ENCODE results near the gene XYLT1. TPM values are rescaled to one million over a fixed set of nuclear protein-coding genes. Genes with fewer than 3 reads are reported as not detected.

The XYLT1 gene
- total RNA-seq, 2 donors from 2014 or later = 5.1 to 19.3 TPM

GRCh38 chr16:17470182-17470907 is 415 bp downstream of the XYLT1 start:
- Histone ChIP-seq H3K36me3 (no peaks in the 10 kb centered on the region), H3K4me1 (replicated peaks) (no peaks in the 10 kb centered on the region), H3K27me3 (replicated peaks; ENCODE audit: insufficient read depth) (no peaks in the 10 kb centered on the region), H3K27ac (peak overlapping the region; percentile 77 to 82), H3K4me3 (peak overlapping the region; percentile 50 to 62), H3K9me3 (no peaks in the 10 kb centered on the region)
- WGBS = 0% methylated on average over 10 of the region's 95 CpGs
- TF ChIP-seq POLR2AphosphoS5 (IDR thresholded peaks at IDR 0.05) = no peak
- no peak for TF ChIP-seq CTCF (IDR thresholded peaks at IDR 0.05)
- TF ChIP-seq POLR2A (IDR thresholded peaks at IDR 0.05) = no peak
- DNase-seq (ENCODE audit: low spot score) = no peak
- intact Hi-C loops (cut with DNase I) = no loop called here

GRCh38 chr16:17469741-17470181 is 999 bp downstream of the XYLT1 start:
- Histone ChIP-seq H3K27ac (peak overlapping the region; percentile 77 to 82), H3K9me3 (no peaks in the 10 kb centered on the region), H3K4me1 (replicated peaks) (no peaks in the 10 kb centered on the region), H3K36me3 (no peaks in the 10 kb centered on the region), H3K4me3 (peak overlapping the region; percentile 50 to 62), H3K27me3 (replicated peaks; ENCODE audit: insufficient read depth) (no peaks in the 10 kb centered on the region)
- TF ChIP-seq POLR2A (IDR thresholded peaks at IDR 0.05) = no peak
- no peak for TF ChIP-seq POLR2AphosphoS5 (IDR thresholded peaks at IDR 0.05)
- no peak for TF ChIP-seq CTCF (IDR thresholded peaks at IDR 0.05)
- DNase-seq (ENCODE audit: low spot score) = no peak
- intact Hi-C loops (cut with DNase I) = loop anchor here (5.0 to 10.0 kb wide), 6 partner anchors 57 to 605 kb away; no protein-coding TSS in a partner anchor
- 2% methylated on average over 16 of the region's 16 CpGs for WGBS

- peak overlapping the region in 1 of 2 donors; percentile 82 for H3K27ac ChIP-seq
- TF ChIP-seq POLR2A (IDR thresholded peaks at IDR 0.05) = no peak
- no peak for TF ChIP-seq POLR2AphosphoS5 (IDR thresholded peaks at IDR 0.05)
- TF ChIP-seq CTCF (IDR thresholded peaks at IDR 0.05) = no peak
- no peak for DNase-seq (ENCODE audit: low spot score)
- peak overlapping the region; percentile 50 to 62 for H3K4me3 ChIP-seq
- H3K9me3 ChIP-seq = no peaks in the 10 kb centered on the region
- H3K36me3 ChIP-seq = no peaks in the 10 kb centered on the region
- no peaks in the 10 kb centered on the region for H3K4me1 ChIP-seq (replicated peaks)
- intact Hi-C loops (cut with DNase I) = loop anchor here (5.0 to 10.0 kb wide), 6 partner anchors 57 to 604 kb away; no protein-coding TSS in a partner anchor
- no peaks in the 10 kb centered on the region for H3K27me3 ChIP-seq (replicated peaks; ENCODE audit: insufficient read depth)
- WGBS = 32% methylated on average over 18 of the region's 18 CpGs
Measured at GRCh38 chr16:17469011-17469740, 1.6 kb downstream of the XYLT1 start.

- WGBS = 51% methylated on average over 7 of the region's 7 CpGs
Measured at GRCh38 chr16:17468611-17469010, 2.1 kb downstream of the XYLT1 start.

More at GRCh38 chr16:17468611-17469010, 2.1 kb downstream of the XYLT1 start:
- intact Hi-C loops (cut with DNase I) = loop anchor here (5.0 to 10.0 kb wide), 6 partner anchors 56 to 604 kb away; no protein-coding TSS in a partner anchor
- no peaks in the 10 kb centered on the region for H3K36me3 ChIP-seq
- DNase-seq (ENCODE audit: low spot score) = no peak
- H3K4me1 ChIP-seq (replicated peaks) = no peaks in the 10 kb centered on the region
- TF ChIP-seq POLR2AphosphoS5 (IDR thresholded peaks at IDR 0.05) = no peak
- no peak for TF ChIP-seq POLR2A (IDR thresholded peaks at IDR 0.05)
- no peak for TF ChIP-seq CTCF (IDR thresholded peaks at IDR 0.05)
- H3K9me3 ChIP-seq = no peaks in the 10 kb centered on the region
- H3K27ac ChIP-seq = no peak overlapping the region
- no peaks in the 10 kb centered on the region for H3K27me3 ChIP-seq (replicated peaks; ENCODE audit: insufficient read depth)
- peak overlapping the region in 1 of 2 donors; percentile 50 for H3K4me3 ChIP-seq
